Measurements from ENCODE around the gene OR4L1. TPM values are rescaled to one million over a fixed set of nuclear protein-coding genes. Genes with fewer than 3 reads are reported as not detected.

The OR4L1 gene
- total and polyA plus RNA-seq, 2 of the 4 experiments (the other 2 are of a cell fraction), result not detected

- WGBS, 2 experiments (ENCODE audit: extremely low coverage in 2 of 2, insufficient read length in 1 of 2), result no CpG with 5 or more reads among the region's 6 CpGs
- Histone ChIP-seq H3K14ac (replicated peaks; ENCODE audit: low read depth, low read length) (no peak overlapping the region), H2BK5ac (ENCODE audit: low read depth, low read length, poor library complexity, severe bottlenecking) (no peak overlapping the region), H3K18ac (ENCODE audit: low read depth, low read length) (no peak overlapping the region), H3K56ac (ENCODE audit: extremely low read depth, insufficient read depth, low read length) (no peak overlapping the region), H2BK120ac (ENCODE audit: low read depth, low read length) (no peak overlapping the region), H3K4me1 (ENCODE audit: control insufficient read depth, insufficient read depth, low read length) (no peaks in the 10 kb centered on the region), H3K23ac (ENCODE audit: low read depth, low read length) (no peak overlapping the region), H4K20me1 (ENCODE audit: insufficient read depth, low read length) (no peaks in the 10 kb centered on the region), H3K4me2 (ENCODE audit: low read depth, low read length) (no peak overlapping the region), H2AK5ac (ENCODE audit: low read depth, low read length) (no peak overlapping the region), H2BK20ac (ENCODE audit: low read depth, low read length) (no peak overlapping the region), H3K4ac (ENCODE audit: low read depth, low read length) (no peak overlapping the region), H3K79me1 (ENCODE audit: low read depth in 1 of 2, low read length in 2 of 2) (no peaks in the 10 kb centered on the region), H3K9ac (ENCODE audit: low read depth, low read length) (no peak overlapping the region), H4K91ac (ENCODE audit: insufficient read depth, low read depth, low read length) (no peak overlapping the region), H3K36me3 (ENCODE audit: control insufficient read depth, insufficient read depth, low read length) (no peaks in the 10 kb centered on the region), H2AFZ (replicated peaks; ENCODE audit: low read length, poor library complexity) (no peak overlapping the region), H2BK15ac (ENCODE audit: low read depth, low read length) (no peak overlapping the region), H3K9me1 (ENCODE audit: insufficient read depth, low read length) (no peaks in the 10 kb centered on the region), H4K8ac (ENCODE audit: low read depth in 2 of 2, low read length in 2 of 2) (no peak overlapping the region), H3K27me3 (ENCODE audit: control insufficient read depth, insufficient read depth, low read length) (no peaks in the 10 kb centered on the region), H2AK9ac (replicated peaks; ENCODE audit: low read depth, low read length, poor library complexity) (no peak overlapping the region), H4K5ac (ENCODE audit: low read depth, low read length) (no peak overlapping the region), H3K4me3 (ENCODE audit: insufficient read depth, low read depth, low read length) (no peak overlapping the region), H3K27ac (ENCODE audit: insufficient read depth, low read length) (no peak overlapping the region), H3K9me3 (ENCODE audit: control insufficient read depth, insufficient read depth, low read length) (peaks cover 11% of the 10 kb centered on the region)
- BruUV-seq (replicated peaks), result no TSS peak
- DNase-seq (no peak), ATAC-seq (ENCODE audit: low read depth) (no peak)
- in situ Hi-C loops (cut with MboI; ENCODE audit: low sequenced_read_pairs), result no loop called here
- intact Hi-C loops (cut with micrococcal nuclease), result no loop called here
- dilution Hi-C loops (cut with HindIII; ENCODE audit: low sequenced_read_pairs, unreplicated experiment), result no loop called here
- TF ChIP-seq RFX5 (IDR thresholded peaks at IDR 0.05; ENCODE audit: low read depth, low read length) (no peak), MAZ (IDR thresholded peaks at IDR 0.05; ENCODE audit: borderline replicate concordance, low read depth, low read length) (no peak), MXI1 (IDR thresholded peaks at IDR 0.05; ENCODE audit: borderline replicate concordance, low read depth, low read length) (no peak), ELK1 (IDR thresholded peaks at IDR 0.05; ENCODE audit: borderline replicate concordance, low read depth, low read length) (no peak), CHD1 (IDR thresholded peaks at IDR 0.05; ENCODE audit: low read depth, low read length) (no peak), RCOR1 (IDR thresholded peaks at IDR 0.05; ENCODE audit: insufficient replicate concordance, low read length) (no peak), RAD21 (IDR thresholded peaks at IDR 0.05; ENCODE audit: low read length) (no peak), CEBPB (IDR thresholded peaks at IDR 0.05; ENCODE audit: low read depth, low read length) (no peak)
- POLR2A ChIA-PET (ENCODE audit: unreplicated experiment), result no interaction called here
- CTCF ChIA-PET, result interaction anchor here (0.6 kb wide), 1 partner anchor 50 kb away, joined by 3 read pairs; no protein-coding TSS in a partner anchor
Measured at GRCh38 chr14:20031058-20031457, 28.8 kb upstream of the OR4L1 start.

Measured in IMR-90 (cell line).